SIG-M5 treated with dmso at 0.1 percent for 504 hours (cell line): ENCODE measurements around the gene ZFHX3.

Experiments
- DNase-seq: peaks from one replicate; lab custom pipeline; 2025; ENCODE audit not compliant: unreplicated experiment; lab: John Stamatoyannopoulos, UW

Gene ZFHX3

GRCh38 chr16:73041676-73042075, 6.3 kb downstream of the ZFHX3 start:
- DNase-seq = no peak

GRCh38 chr16:73040735-73041402, 7.1 kb downstream of the ZFHX3 start:
- DNase-seq = no peak

- DNase-seq = no peak
Observed at GRCh38 chr16:73040136-73040535, 7.8 kb downstream of the ZFHX3 start.

GRCh38 chr16:73037845-73038570, 9.9 kb downstream of the ZFHX3 start:
- no peak for DNase-seq

GRCh38 chr16:73037331-73037745, 10.6 kb downstream of the ZFHX3 start:
- DNase-seq = no peak

GRCh38 chr16:73036074-73036826, 11.7 kb downstream of the ZFHX3 start:
- peak; percentile 14 for DNase-seq

- no peak for DNase-seq
Observed at GRCh38 chr16:73034374-73034773, 13.6 kb downstream of the ZFHX3 start.

GRCh38 chr16:73033271-73033998, 14.5 kb downstream of the ZFHX3 start:
- DNase-seq = no peak

- no peak for DNase-seq
Observed at GRCh38 chr16:73032541-73033270, 15.2 kb downstream of the ZFHX3 start.

- no peak for DNase-seq
Observed at GRCh38 chr16:73031984-73032383, 15.9 kb downstream of the ZFHX3 start.

- no peak for DNase-seq
Observed at GRCh38 chr16:73031155-73031866, 16.6 kb downstream of the ZFHX3 start.

- DNase-seq = no peak
Observed at GRCh38 chr16:73028721-73029361, 19.1 kb downstream of the ZFHX3 start.

GRCh38 chr16:73028263-73028662, 19.7 kb downstream of the ZFHX3 start:
- DNase-seq = no peak

GRCh38 chr16:73027685-73028111, 20.2 kb downstream of the ZFHX3 start:
- no peak for DNase-seq

GRCh38 chr16:73026754-73027684, 20.9 kb downstream of the ZFHX3 start:
- DNase-seq = no peak

- DNase-seq = no peak
Observed at GRCh38 chr16:73025856-73026210, 22.1 kb downstream of the ZFHX3 start.

- no peak for DNase-seq
Observed at GRCh38 chr16:73025151-73025855, 22.6 kb downstream of the ZFHX3 start.

- DNase-seq = no peak
Observed at GRCh38 chr16:73024571-73025105, 23.3 kb downstream of the ZFHX3 start.
